HG03469 (cell line): ENCODE measurements around the gene SDSL.

Source experiments
- ATAC-seq: cut with Tn5 transposase; IDR thresholded peaks from one replicate; pipeline ENCODE4 v1.9.1; 2021; ENCODE audit warnings: mild to moderate bottlenecking, moderate library complexity, moderate number of reproducible peaks; ENCODE audit not compliant: unreplicated experiment

The SDSL gene

GRCh38 chr12:113467502-113468364 is 45.6 kb downstream of the SDSL start:
- ATAC-seq, result no peak

GRCh38 chr12:113468365-113469223 is 46.4 kb downstream of the SDSL start:
- no peak for ATAC-seq

- no peak for ATAC-seq
Observed at GRCh38 chr12:113469224-113469948, 47.2 kb downstream of the SDSL start.

GRCh38 chr12:113469949-113470743 is 48.0 kb downstream of the SDSL start:
- no peak for ATAC-seq

GRCh38 chr12:113470871-113471618 is 48.9 kb downstream of the SDSL start:
- no peak for ATAC-seq

GRCh38 chr12:113471619-113472171 is 49.5 kb downstream of the SDSL start, which contains the start of gene LHX5:
LHX5 (minus strand) TSS chr12:113471871; CDS start chr12:113471498, 373 bp downstream.
- no peak for ATAC-seq

GRCh38 chr12:113472191-113473121 is 50.3 kb downstream of the SDSL start:
- no peak for ATAC-seq

- no peak for ATAC-seq
Observed at GRCh38 chr12:113473400-113473799, 51.2 kb downstream of the SDSL start.

GRCh38 chr12:113473942-113474341 is 51.8 kb downstream of the SDSL start:
- ATAC-seq, result no peak

GRCh38 chr12:113474635-113475436 is 52.7 kb downstream of the SDSL start:
- no peak for ATAC-seq

- ATAC-seq, result no peak
Observed at GRCh38 chr12:113475451-113476175, 53.4 kb downstream of the SDSL start.

- no peak for ATAC-seq
Observed at GRCh38 chr12:113476176-113476986, 54.2 kb downstream of the SDSL start.

GRCh38 chr12:113477171-113477841 is 55.1 kb downstream of the SDSL start:
- ATAC-seq, result no peak

GRCh38 chr12:113477842-113478215 is 55.6 kb downstream of the SDSL start:
- ATAC-seq, result no peak

- no peak for ATAC-seq
Observed at GRCh38 chr12:113478351-113479011, 56.3 kb downstream of the SDSL start.
